ENCODE data around the gene CFHR2. TPM values are rescaled to one million over a fixed set of nuclear protein-coding genes. Genes with fewer than 3 reads are reported as not detected.
"Not testable (repeated sequence)": the region's sequence is repeated elsewhere in the genome, so short reads cannot be mapped to it uniquely, and the experiment has no call there.

Gene CFHR2
- total RNA-seq, 2 donors from 2014 or later = not detected

DNA sequence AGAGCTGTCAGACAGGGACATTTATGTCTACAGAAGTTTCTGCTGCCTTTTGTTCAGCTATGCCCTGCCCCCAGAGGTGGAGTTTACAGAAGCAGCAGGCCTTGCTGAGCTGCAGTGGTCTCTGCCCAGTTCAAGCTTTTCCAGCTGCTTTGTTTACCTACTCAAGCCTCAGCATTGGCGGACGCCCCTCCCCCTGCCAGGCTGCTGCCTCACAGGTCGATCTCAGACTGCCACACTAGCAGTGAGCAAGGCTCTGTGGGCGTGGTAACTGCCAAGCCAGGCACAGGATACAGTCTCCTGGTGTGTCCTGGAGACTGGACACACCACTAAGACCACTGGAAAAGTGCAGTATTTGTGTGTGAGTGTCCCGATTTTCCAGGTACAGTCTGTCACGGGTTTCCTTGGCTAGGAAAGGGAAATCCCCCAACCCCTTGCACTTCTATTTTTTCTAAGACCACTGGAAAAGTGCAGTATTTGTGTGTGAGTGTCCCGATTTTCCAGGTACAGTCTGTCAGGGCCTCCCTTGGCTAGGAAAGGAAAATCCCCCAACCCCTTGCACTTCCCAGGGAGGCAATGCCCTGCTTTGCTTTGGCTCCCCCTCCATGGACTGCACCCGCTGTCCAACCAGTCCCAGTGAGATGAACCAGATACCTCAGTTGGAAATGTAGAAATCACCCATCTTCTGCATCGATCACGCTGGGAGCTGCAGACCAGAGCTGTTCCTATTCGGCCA lies 48.5 kb downstream of the CFHR2 start:
- intact Hi-C loops (cut with DNase I, micrococcal nuclease); ATAC-seq: not testable (repeated sequence)
- peak in 1 of 2 donors; percentile 19 for DNase-seq

DNA sequence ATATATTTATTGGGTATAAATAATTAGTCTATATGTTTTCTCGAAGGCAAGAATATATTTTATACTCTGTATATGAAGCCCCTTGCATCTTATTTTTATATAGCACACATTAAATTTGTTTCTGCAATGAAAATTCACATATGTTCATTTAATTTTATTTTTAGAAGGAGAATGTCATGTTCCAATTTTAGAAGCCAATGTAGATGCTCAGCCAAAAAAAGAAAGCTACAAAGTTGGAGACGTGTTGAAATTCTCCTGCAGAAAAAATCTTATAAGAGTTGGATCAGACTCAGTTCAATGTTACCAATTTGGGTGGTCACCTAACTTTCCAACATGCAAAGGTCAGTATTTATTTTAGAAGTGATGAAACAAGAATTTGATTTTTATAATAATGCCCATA lies 50.4 kb downstream of the CFHR2 start:
- ATAC-seq (no peak), DNase-seq (no peak)
- intact Hi-C loops (cut with DNase I, micrococcal nuclease) = no loop called here

DNA sequence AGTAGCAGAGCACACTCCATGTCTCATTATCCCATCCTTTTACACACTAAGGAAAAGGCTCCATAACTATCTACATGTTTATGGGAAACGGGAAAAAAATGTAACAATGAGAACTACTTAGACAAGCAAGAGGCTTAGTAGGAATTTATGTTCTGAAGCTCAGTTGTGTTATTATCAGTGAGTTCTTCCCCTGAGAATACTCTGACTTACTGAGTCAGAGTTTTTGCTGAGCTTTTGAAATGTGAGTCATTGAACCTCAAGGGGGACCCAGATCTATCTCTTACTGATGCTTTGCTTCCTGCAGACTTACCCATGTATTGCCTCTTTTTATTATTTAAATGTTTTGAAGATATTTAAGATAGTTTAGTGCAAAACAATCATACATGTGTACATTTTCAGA lies 53.9 kb downstream of the CFHR2 start:
- DNase-seq = no peak

DNA sequence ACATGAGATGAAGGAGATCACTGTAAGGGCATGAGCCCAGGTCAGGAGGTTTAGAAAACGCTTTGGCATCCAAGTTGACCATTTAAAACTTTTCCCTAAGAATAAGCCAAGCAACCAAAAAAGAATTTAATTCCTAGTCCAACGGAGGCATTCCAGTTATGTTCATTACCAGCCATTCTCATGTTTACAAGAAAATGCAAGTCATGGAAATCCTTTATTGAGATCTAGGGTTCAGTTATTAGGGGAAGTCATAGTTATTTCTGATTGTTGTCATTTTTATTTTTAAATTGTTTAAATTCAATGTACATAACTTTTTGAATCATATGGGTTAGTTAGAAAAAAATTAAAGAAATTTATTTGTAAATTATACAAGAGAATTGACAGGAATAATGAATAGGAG lies 58.3 kb downstream of the CFHR2 start:
- intact Hi-C loops (cut with DNase I, micrococcal nuclease) = no loop called here
- ATAC-seq = no peak

More for the DNA sequence above, 53.9 kb downstream of the CFHR2 start:
- ATAC-seq = no peak
- intact Hi-C loops (cut with DNase I, micrococcal nuclease) = no loop called here

DNA sequence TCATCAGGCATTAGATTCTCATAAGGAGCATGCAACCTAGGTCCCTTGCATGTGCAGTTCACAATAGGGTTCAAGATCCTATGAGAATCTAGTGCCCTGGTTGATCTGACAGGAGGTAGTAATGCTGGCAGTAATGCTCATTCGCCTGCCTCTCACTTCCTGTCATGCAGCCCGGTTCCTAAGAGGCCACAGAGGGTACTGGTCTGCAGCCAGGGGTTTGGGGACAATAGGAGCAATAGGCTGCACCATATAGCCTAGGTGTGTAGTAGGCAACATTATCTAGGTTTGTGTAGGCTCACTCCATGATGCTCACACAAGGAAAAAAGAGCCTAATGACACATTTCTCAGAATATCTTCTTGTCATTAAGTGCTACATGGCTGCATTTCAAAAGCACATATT lies 59.6 kb downstream of the CFHR2 start:
- ATAC-seq = no peak

More for the DNA sequence above, 58.3 kb downstream of the CFHR2 start:
- no peak for DNase-seq

DNA sequence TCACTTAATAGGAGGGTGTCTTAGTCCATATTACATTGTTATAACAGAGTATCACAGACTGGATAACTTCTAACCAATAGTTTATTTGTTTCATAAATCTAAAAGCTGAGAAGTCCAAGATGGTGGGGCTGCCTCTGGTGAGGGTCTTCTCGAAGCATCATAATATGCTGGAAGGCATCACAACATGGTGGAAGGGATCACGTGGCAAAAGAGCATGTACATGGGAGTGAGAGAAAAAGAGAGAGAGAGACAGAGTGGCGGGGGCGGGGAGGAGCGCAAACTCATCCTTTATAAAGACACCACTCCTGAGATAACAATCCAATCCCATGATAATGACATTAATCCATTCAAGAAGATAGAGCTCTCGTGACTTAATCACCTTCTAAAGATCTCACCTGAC lies 65.3 kb downstream of the CFHR2 start:
- DNase-seq (no peak), ATAC-seq (no peak)
- intact Hi-C loops (cut with DNase I, micrococcal nuclease) = no loop called here

More for the DNA sequence above, 59.6 kb downstream of the CFHR2 start:
- intact Hi-C loops (cut with DNase I, micrococcal nuclease) = no loop called here
- DNase-seq = no peak

Other genes starting within 250 kb of the CFHR2 start
- gene CFHR3, start 168.9 kb upstream of the CFHR2 start, total RNA-seq = not detected
- gene CFHR1, start 124.0 kb upstream of the CFHR2 start, total RNA-seq = not detected
- gene CFHR4, start 55.7 kb upstream of the CFHR2 start, total RNA-seq = not detected
- not detected for gene CFHR5, start 33.8 kb downstream of the CFHR2 start, total RNA-seq
- gene F13B, start 123.5 kb downstream of the CFHR2 start, total RNA-seq = not detected
- 1 to 10 TPM; 2.7 to 6.4 TPM for gene ASPM, start 202.9 kb downstream of the CFHR2 start, total RNA-seq